Skeletal muscle satellite cell (primary cell): Measurements from ENCODE around the gene SP6.

Experiments
- H3K27me3 ChIP-seq: 2 replicates; pipeline ENCODE4 v1.7.0; 2013; ENCODE audit warnings: low read length; ENCODE audit not compliant: control insufficient read depth, insufficient read depth
- H3K36me3 ChIP-seq: 2 replicates; pipeline ENCODE4 v1.7.0; 2013; ENCODE audit warnings: mild to moderate bottlenecking, control low read depth, low read length; ENCODE audit not compliant: insufficient read depth
- H3K4me1 ChIP-seq: 2 replicates; pipeline ENCODE4 v1.7.0; 2013; ENCODE audit warnings: low read length; ENCODE audit not compliant: control insufficient read depth, insufficient read depth
- H3K4me2 ChIP-seq: 2 replicates; pipeline ENCODE4 v1.7.0; 2013; ENCODE audit warnings: mild to moderate bottlenecking, low read length
- H3K4me3 ChIP-seq: 2 replicates; pipeline ENCODE4 v1.7.0; 2013; ENCODE audit warnings: low read length
- H3K9ac ChIP-seq: 2 replicates; pipeline ENCODE4 v1.7.0; 2013; ENCODE audit warnings: mild to moderate bottlenecking, low read depth, low read length, moderate library complexity
- H3K9me3 ChIP-seq: replicated peaks from 2 replicates; pipeline ENCODE4 v1.7.0; 2013; ENCODE audit warnings: mild to moderate bottlenecking, control low read depth, low read length

SP6 gene

DNA sequence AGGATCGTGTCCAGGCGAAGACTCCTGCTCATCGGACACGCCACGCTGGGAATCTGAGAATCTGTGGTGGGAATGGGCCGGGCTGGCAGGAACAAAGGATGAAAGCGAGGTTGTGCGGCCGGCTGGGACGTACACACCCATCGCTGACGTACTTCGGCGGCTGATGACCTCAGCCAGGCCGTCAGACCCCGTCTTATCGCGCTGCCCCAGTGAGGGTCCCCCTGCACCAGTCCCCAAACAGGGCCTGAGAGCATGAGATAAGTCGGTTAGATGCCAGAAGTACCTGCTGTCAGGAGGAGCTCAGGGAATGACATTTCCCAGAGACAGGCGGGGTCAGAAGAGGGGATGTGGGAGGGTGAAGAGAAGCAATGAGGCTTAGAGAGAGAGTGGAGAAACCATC is 16.0 kb upstream of the SP6 start:
- Histone ChIP-seq H3K9me3 (no peaks in the 10 kb centered on the region), H3K4me1 (peaks cover 21% of the 10 kb centered on the region), H3K4me2 (no peak overlapping the region), H3K36me3 (no peaks in the 10 kb centered on the region), H3K27me3 (peaks cover 39% of the 10 kb centered on the region), H3K4me3 (no peak overlapping the region), H3K9ac (no peak overlapping the region)

- Histone ChIP-seq H3K9ac (no peak overlapping the region), H3K9me3 (no peaks in the 10 kb centered on the region), H3K4me2 (peak overlapping the region; percentile 64), H3K27me3 (peaks cover 20% of the 10 kb centered on the region), H3K36me3 (no peaks in the 10 kb centered on the region), H3K4me3 (no peak overlapping the region), H3K4me1 (peaks cover 21% of the 10 kb centered on the region)
Observed at GRCh38 chr17:47864791-47865216, 13.8 kb upstream of the SP6 start.

DNA sequence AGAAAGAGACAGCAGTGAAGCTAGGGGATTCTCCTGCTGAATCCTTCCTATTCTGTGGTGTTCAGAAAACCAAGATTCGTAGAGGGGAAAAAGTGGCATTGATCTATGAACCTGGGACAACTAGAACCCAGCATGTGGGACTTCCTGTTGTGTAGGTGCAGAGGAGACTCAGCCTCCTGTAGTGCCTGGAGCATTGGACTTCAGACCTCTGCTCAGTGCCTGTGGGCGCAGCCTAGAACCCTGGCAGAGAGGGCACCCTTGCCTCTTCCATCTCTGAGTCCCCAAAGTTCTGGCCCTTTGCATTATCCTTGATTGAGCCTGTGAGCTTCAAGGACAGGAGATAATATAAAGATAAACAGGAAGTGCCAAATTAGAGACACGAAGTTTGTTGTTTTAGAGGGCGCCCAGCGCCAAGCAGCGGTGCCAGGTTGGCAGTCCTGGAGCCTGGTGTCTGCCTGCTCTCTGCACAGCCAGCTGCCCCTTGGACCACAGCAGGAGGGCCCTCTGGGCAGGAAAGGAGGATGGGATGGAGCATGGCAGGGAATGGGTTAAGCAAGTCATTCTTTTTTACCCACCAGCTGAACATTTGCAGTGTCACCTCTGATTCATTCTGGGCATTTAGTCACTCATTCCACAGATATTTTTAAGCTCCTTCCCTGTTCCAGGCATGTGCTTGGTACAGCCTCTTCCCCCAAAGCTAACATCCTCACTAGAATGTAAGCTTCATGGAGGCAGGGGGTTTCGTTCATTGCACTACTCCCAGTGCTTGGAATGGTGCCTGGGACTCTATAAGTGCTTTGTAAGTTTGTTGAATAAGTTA is 11.9 kb upstream of the SP6 start:
- peak overlapping the region; percentile 6 for H3K4me3 ChIP-seq
- no peaks in the 10 kb centered on the region for H3K9me3 ChIP-seq
- H3K9ac ChIP-seq: peak overlapping the region; percentile 58
- H3K4me1 ChIP-seq: peaks cover 21% of the 10 kb centered on the region
- no peaks in the 10 kb centered on the region for H3K36me3 ChIP-seq
- H3K27me3 ChIP-seq: peaks cover 5% of the 10 kb centered on the region
- peak overlapping the region; percentile 55 for H3K4me2 ChIP-seq

GRCh38 chr17:47860386-47860785 is 9.4 kb upstream of the SP6 start:
- Histone ChIP-seq H3K4me3 (no peak overlapping the region), H3K9ac (no peak overlapping the region), H3K27me3 (peaks cover 18% of the 10 kb centered on the region), H3K4me1 (peaks cover 27% of the 10 kb centered on the region), H3K36me3 (no peaks in the 10 kb centered on the region), H3K4me2 (no peak overlapping the region), H3K9me3 (no peaks in the 10 kb centered on the region)

DNA sequence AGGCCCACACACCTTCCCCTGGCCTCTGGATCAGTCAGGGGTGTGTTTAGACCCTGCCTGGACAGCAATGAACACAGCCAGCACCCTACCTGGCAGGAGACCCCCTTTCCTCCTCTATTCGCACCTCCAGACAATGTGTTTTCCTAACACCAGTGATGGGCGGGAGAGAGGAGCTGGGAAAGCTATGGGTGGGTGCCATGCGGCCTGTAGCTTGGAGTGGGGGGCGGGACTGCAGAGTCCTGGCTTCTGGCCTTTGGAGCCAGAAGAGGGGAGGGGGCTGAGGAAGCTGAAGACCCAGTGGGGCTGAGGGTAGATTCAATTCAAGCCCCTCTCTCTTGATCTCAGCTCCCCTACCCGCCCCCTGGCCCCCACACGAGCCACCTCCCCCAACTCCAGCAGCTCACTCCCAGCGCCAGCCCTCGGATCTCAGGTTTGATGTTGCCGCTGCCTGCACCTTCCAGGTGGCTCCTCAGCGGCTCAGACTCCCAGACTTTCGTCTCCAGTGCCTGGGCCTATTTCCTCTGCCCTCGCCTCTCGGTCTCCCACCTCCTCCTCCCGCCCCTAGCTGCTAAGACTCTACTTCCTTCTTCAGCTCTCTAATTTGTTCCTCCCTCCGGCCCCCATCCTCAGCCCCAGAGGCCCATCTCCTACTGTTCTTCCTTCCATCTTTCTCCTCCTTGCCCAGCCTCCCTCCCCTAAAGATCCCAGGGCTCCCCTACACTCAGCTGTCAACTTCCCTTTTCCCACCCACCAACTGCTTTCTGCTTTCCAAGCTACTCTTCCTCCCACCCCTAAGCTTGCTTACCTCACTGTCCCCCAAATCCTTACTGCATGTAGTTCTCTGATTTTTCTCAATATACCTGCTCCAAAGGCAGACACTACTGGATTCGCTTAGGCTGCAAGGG is 6.8 kb upstream of the SP6 start:
- Histone ChIP-seq H3K4me2 (no peak overlapping the region), H3K9ac (no peak overlapping the region), H3K4me3 (no peak overlapping the region), H3K36me3 (no peaks in the 10 kb centered on the region), H3K27me3 (peaks cover 44% of the 10 kb centered on the region), H3K9me3 (no peaks in the 10 kb centered on the region), H3K4me1 (peaks cover 11% of the 10 kb centered on the region)

- no peaks in the 10 kb centered on the region for H3K36me3 ChIP-seq
- no peak overlapping the region for H3K4me2 ChIP-seq
- peaks cover 53% of the 10 kb centered on the region for H3K27me3 ChIP-seq
- H3K9ac ChIP-seq: no peak overlapping the region
- H3K9me3 ChIP-seq: no peaks in the 10 kb centered on the region
- H3K4me3 ChIP-seq: no peak overlapping the region
- H3K4me1 ChIP-seq: peaks cover 5% of the 10 kb centered on the region
Observed at GRCh38 chr17:47856830-47857229, 5.9 kb upstream of the SP6 start.

DNA sequence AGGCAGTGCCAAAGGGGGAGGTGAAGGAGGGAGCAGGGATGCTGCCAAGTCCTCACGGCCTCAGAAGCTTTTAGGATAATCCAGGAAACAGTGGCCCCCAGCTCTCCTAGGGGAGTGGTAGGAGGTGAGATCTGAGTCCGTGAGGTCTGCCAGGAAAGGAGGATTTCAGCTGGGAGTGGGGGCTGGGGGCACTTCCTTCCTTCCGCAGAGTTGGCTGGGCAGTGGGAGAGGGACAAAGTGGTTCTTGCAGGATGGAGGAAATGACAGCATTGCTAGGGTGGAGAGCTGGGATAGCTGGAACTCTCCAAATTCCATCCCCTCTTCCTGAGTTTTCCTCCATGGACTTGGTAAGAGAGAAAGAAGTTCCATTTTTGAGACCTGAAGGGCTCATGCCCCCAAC is 4.8 kb upstream of the SP6 start:
- no peaks in the 10 kb centered on the region for H3K9me3 ChIP-seq
- peaks cover 59% of the 10 kb centered on the region for H3K27me3 ChIP-seq
- H3K36me3 ChIP-seq: no peaks in the 10 kb centered on the region
- no peak overlapping the region for H3K9ac ChIP-seq
- H3K4me3 ChIP-seq: no peak overlapping the region
- peaks cover 11% of the 10 kb centered on the region for H3K4me1 ChIP-seq
- no peak overlapping the region for H3K4me2 ChIP-seq

- Histone ChIP-seq H3K27me3 (peaks cover 72% of the 10 kb centered on the region), H3K4me2 (no peak overlapping the region), H3K4me1 (peaks cover 15% of the 10 kb centered on the region)
Observed at GRCh38 chr17:47853616-47854015, 2.7 kb upstream of the SP6 start.

DNA sequence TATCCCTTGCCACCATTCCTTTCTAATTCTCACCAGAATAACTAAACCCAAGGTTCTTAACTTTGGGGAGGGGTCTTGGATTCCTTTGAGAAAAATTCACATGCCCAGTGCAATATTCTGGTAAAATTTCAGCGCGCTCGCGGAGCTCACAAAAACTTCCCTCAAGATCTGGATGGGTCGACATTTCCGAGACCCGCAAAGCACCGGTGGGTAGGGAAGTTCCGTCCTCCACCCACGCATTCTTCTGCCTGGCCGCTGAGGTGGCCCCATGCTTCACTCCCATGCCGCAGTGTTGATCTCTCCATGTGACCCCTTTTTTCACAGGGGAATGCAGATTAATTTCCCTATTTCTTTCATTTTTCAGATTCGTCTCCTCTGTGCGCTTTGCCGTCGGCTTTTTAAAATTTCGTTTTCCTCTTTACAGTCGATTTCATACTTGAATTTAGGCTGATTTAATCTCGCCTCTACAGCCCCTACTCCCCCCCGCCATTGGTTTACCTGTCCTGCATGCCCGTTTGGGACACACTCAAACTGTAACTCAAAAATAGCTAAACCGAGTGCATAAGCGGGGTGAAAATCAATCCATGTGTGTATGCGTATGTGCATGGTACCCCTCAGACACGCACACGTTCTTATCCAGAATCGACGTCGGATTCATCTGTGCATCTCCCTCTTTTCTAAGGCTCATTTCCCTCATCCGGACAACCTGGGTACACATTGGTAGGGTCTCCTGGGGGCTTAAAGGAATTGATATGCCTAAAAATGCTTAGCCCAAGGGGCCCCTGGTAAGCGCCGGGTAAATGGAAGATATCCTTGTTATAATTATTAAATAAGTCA is 1.4 kb upstream of the SP6 start:
- Histone ChIP-seq H3K4me3 (no peak overlapping the region), H3K9ac (no peak overlapping the region), H3K4me2 (no peak overlapping the region), H3K27me3 (peaks cover 84% of the 10 kb centered on the region), H3K9me3 (no peaks in the 10 kb centered on the region), H3K4me1 (peaks cover 18% of the 10 kb centered on the region), H3K36me3 (no peaks in the 10 kb centered on the region)

More at GRCh38 chr17:47853616-47854015, 2.7 kb upstream of the SP6 start:
- Histone ChIP-seq H3K9me3 (no peaks in the 10 kb centered on the region), H3K36me3 (no peaks in the 10 kb centered on the region), H3K9ac (no peak overlapping the region), H3K4me3 (no peak overlapping the region)

- H3K27me3 ChIP-seq: peaks cover 87% of the 10 kb centered on the region
- no peaks in the 10 kb centered on the region for H3K9me3 ChIP-seq
- no peak overlapping the region for H3K4me2 ChIP-seq
- H3K4me1 ChIP-seq: peaks cover 19% of the 10 kb centered on the region
- H3K36me3 ChIP-seq: no peaks in the 10 kb centered on the region
- H3K4me3 ChIP-seq: no peak overlapping the region
- H3K9ac ChIP-seq: no peak overlapping the region
Observed at GRCh38 chr17:47851764-47852112, 775 bp upstream of the SP6 start.

GRCh38 chr17:47850373-47850691 is 631 bp downstream of the SP6 start:
- Histone ChIP-seq H3K36me3 (no peaks in the 10 kb centered on the region), H3K27me3 (peaks cover 87% of the 10 kb centered on the region), H3K9me3 (no peaks in the 10 kb centered on the region), H3K4me1 (peaks cover 14% of the 10 kb centered on the region), H3K4me3 (peak overlapping the region; percentile 48), H3K9ac (peak overlapping the region; percentile 4), H3K4me2 (peak overlapping the region; percentile 74)
